Suprapubic skin (tissue), 3 donors: ENCODE data around the gene SDHA.

Experiments used
- CTCF ChIP-seq, 2 donors: fragments of 200-600 bp in 1 of 2; fragments of 450-650 bp in 1 of 2; sonication (generic) in 1 of 2; IDR thresholded peaks; one replicate each; pipeline ENCODE4 v1.5.1; 2016 to 2019; ENCODE audit warnings: antibody characterized with exemption in 2 of 2, mild to moderate bottlenecking in 1 of 2, moderate library complexity in 1 of 2
- POLR2A ChIP-seq, 2 donors: fragments of 450-650 bp; IDR thresholded peaks; one replicate each; pipeline ENCODE4 v1.6.1; 2017; ENCODE audit warnings: antibody characterized with exemption in 2 of 2, mild to moderate bottlenecking in 2 of 2, moderate library complexity in 2 of 2

GRCh38 chr5:206406-206805 is 11.7 kb upstream of the SDHA start:
- TF ChIP-seq CTCF (IDR thresholded peaks at IDR 0.05) (no peak), POLR2A (IDR thresholded peaks at IDR 0.05) (no peak)
